CD4-positive, alpha-beta T cell (primary cell): ENCODE results near the gene CCT3. TPM values are rescaled to one million over a fixed set of nuclear protein-coding genes. Genes with fewer than 3 reads are reported as not detected.
"Not testable (repeated sequence)": the region's sequence is repeated elsewhere in the genome, so short reads cannot be mapped to it uniquely, and the experiment has no call there.

Experiments
- ATAC-seq: fragments of 200-7000 bp; cut with Tn5 transposase; one replicate; pipeline ENCODE4 v1.10.0; 2022; ENCODE audit warnings: mild to moderate bottlenecking; ENCODE audit not compliant: poor library complexity
- CTCF ChIA-PET: fragments of 350-600 bp; sonication (Branson Sonifier 250); formaldehyde crosslinking; loops from one replicate; lab custom pipeline; 2021; ENCODE audit warnings: antibody characterized with exemption, inconsistent platforms; lab: Charles Lee
- POLR2A ChIA-PET: fragments of 350-600 bp; sonication (Branson Sonifier 250); formaldehyde crosslinking; loops from one replicate; lab custom pipeline; 2021; ENCODE audit warnings: antibody characterized with exemption, inconsistent platforms; lab: Charles Lee
- DNase-seq, 14 experiments: peaks; one replicate each; pipeline ENCODE4 v3.0.0-alpha.2; 2013 to 2020; ENCODE audit warnings: mixed read lengths in 2 of 14
- H3K27ac ChIP-seq, 2 donors: one replicate each; pipeline versions ENCODE4 v1.5.1 to v1.7.0; 2013; ENCODE audit warnings: low read length in 2 of 2, low read depth in 1 of 2, mild to moderate bottlenecking in 1 of 2
- H3K27me3 ChIP-seq, 2 experiments: 1 replicate in 1 of 2; 2 replicates in 1 of 2; pipeline versions ENCODE4 v1.6.1 to v1.7.0; 2013; ENCODE audit warnings: low read length in 2 of 2, control low read depth in 1 of 2, mild to moderate bottlenecking in 1 of 2, moderate library complexity in 1 of 2; ENCODE audit not compliant: insufficient read depth in 2 of 2, control insufficient read depth in 1 of 2
- H3K36me3 ChIP-seq: one replicate; pipeline ENCODE4 v1.6.1; 2013; ENCODE audit warnings: low read length, control low read depth; ENCODE audit not compliant: insufficient read depth
- H3K4me1 ChIP-seq: one replicate; pipeline ENCODE4 v1.6.1; 2013; ENCODE audit warnings: low read length, control low read depth; ENCODE audit not compliant: insufficient read depth
- H3K4me3 ChIP-seq: one replicate; pipeline ENCODE4 v1.5.1; 2013; ENCODE audit warnings: mild to moderate bottlenecking, low read length, moderate library complexity
- H3K9me3 ChIP-seq, 2 experiments: 1 replicate in 1 of 2; 2 replicates in 1 of 2; pipeline versions ENCODE4 v1.6.1 to v1.7.0; 2013; ENCODE audit warnings: low read length in 2 of 2, mild to moderate bottlenecking in 2 of 2, control low read depth in 1 of 2, moderate library complexity in 1 of 2; ENCODE audit not compliant: control insufficient read depth in 1 of 2, insufficient read depth in 1 of 2
- H3K27ac Mint-ChIP-seq: one replicate; pipeline ENCODE4 v1.8.0; 2020; ENCODE audit warnings: mixed read lengths
- H3K27me3 Mint-ChIP-seq: one replicate; pipeline ENCODE4 v1.8.0; 2021; ENCODE audit warnings: mixed read lengths
- H3K36me3 Mint-ChIP-seq: one replicate; pipeline ENCODE4 v1.8.0; 2021; ENCODE audit warnings: low read depth, mixed read lengths
- H3K4me1 Mint-ChIP-seq: one replicate; pipeline ENCODE4 v1.8.0; 2021; ENCODE audit warnings: low read depth, mixed read lengths
- H3K4me3 Mint-ChIP-seq: one replicate; pipeline ENCODE4 v1.8.0; 2020; ENCODE audit warnings: mild to moderate bottlenecking, mixed read lengths
- H3K9me3 Mint-ChIP-seq: one replicate; pipeline ENCODE4 v1.8.0; 2020; ENCODE audit warnings: mixed read lengths
- CTCF ChIP-seq: fragments of 200-600 bp; IDR thresholded peaks from one replicate; pipeline ENCODE4 v1.8.0; 2022; ENCODE audit warnings: antibody characterized with exemption, mild to moderate bottlenecking
- intact Hi-C, 2 experiments: fragments of 100-400 bp; cut with DNase I in 1 of 2; cut with micrococcal nuclease in 1 of 2; formaldehyde crosslinking; loops; one replicate each; pipeline versions ENCODE4 v1.15.1 to v1.9.0; 2023 to 2025; cut with DNase I, micrococcal nuclease
- total RNA-seq, 174 experiments: library from RNA in 2 of 174; stranded (reverse) in 2 of 174; gene quantifications; one replicate each; pipeline ENCODE4 v1.2.3 and lab custom pipeline; 2021 to 2026

Gene CCT3
- total RNA-seq, 2 experiments from 2014 or later = 49.6 to 50.2 TPM

- Histone ChIP-seq H3K4me3 (no peak overlapping the region), H3K27ac (no peak overlapping the region), H3K27me3 (no peaks in the 10 kb centered on the region), H3K4me1 (peaks cover 23% of the 10 kb centered on the region), H3K9me3 (no peaks in the 10 kb centered on the region), H3K36me3 (peaks cover 43% of the 10 kb centered on the region)
- Mint-ChIP-seq H3K27ac (peak overlapping the region; percentile 31), H3K36me3 (peaks cover 59% of the 10 kb centered on the region), H3K4me3 (peak overlapping the region; percentile 87), H3K9me3 (no peaks in the 10 kb centered on the region), H3K4me1 (peaks cover 41% of the 10 kb centered on the region), H3K27me3 (no peaks in the 10 kb centered on the region)
- DNase-seq (peak in 2 of 14 experiments; percentile 14 to 21), ATAC-seq (no peak)
- CTCF ChIA-PET = no interaction called here
- TF ChIP-seq CTCF = no peak
- POLR2A ChIA-PET = no interaction called here
- intact Hi-C loops = loop anchor here in 1 of 2 experiments (5.0 kb wide), 2 partner anchors 124 to 144 kb away; partner anchors contain the start of genes PMF1 and SLC25A44
Observed at GRCh38 chr1:156336242-156336641, 1.9 kb downstream of the CCT3 start.

GRCh38 chr1:156323179-156323578, 14.9 kb downstream of the CCT3 start:
- H3K4me3 ChIP-seq, H3K9me3 ChIP-seq, H3K27ac Mint-ChIP-seq, H3K27me3 Mint-ChIP-seq, DNase-seq, H3K27me3 ChIP-seq, H3K4me1 ChIP-seq, H3K4me3 Mint-ChIP-seq, intact Hi-C loops, H3K9me3 Mint-ChIP-seq, CTCF ChIA-PET, ATAC-seq, POLR2A ChIA-PET, H3K4me1 Mint-ChIP-seq, H3K27ac ChIP-seq: not testable (repeated sequence)
- H3K36me3 ChIP-seq = peaks cover 60% of the 10 kb centered on the region
- peaks cover 74% of the 10 kb centered on the region for H3K36me3 Mint-ChIP-seq

- Histone ChIP-seq H3K27ac (no peak overlapping the region), H3K4me1 (no peaks in the 10 kb centered on the region), H3K4me3 (no peak overlapping the region), H3K9me3 (no peaks in the 10 kb centered on the region), H3K36me3 (peaks cover 84% of the 10 kb centered on the region), H3K27me3 (no peaks in the 10 kb centered on the region)
- TF ChIP-seq CTCF = no peak
- H3K9me3 Mint-ChIP-seq = no peaks in the 10 kb centered on the region
- no peak for ATAC-seq
- peaks cover 90% of the 10 kb centered on the region for H3K36me3 Mint-ChIP-seq
- intact Hi-C loops = no loop called here
- CTCF ChIA-PET = interaction anchor here (0.6 kb wide), 1 partner anchor 21 kb away, joined by 3 read pairs; no protein-coding TSS in a partner anchor
- no peak overlapping the region for H3K27ac Mint-ChIP-seq
- POLR2A ChIA-PET = interaction anchor here (0.6 kb wide), 1 partner anchor 38 kb away, joined by 3 read pairs; the partner anchor contains the start of gene SMG5
- H3K4me3 Mint-ChIP-seq = no peak overlapping the region
- DNase-seq = no peak
- no peaks in the 10 kb centered on the region for H3K4me1 Mint-ChIP-seq
- H3K27me3 Mint-ChIP-seq = no peaks in the 10 kb centered on the region
Observed at GRCh38 chr1:156320560-156320959, 17.5 kb downstream of the CCT3 start.

GRCh38 chr1:156319664-156320063, 18.4 kb downstream of the CCT3 start:
- no peaks in the 10 kb centered on the region for H3K27me3 Mint-ChIP-seq

More at GRCh38 chr1:156319664-156320063, 18.4 kb downstream of the CCT3 start:
- H3K4me1 ChIP-seq = no peaks in the 10 kb centered on the region
- intact Hi-C loops = loop anchor here (1.0 to 5.0 kb wide), 3 partner anchors 173 to 227 kb away; no protein-coding TSS in a partner anchor
- Mint-ChIP-seq H3K27ac (no peak overlapping the region), H3K4me1 (no peaks in the 10 kb centered on the region), H3K36me3 (peaks cover 89% of the 10 kb centered on the region), H3K9me3 (no peaks in the 10 kb centered on the region), H3K4me3 (no peak overlapping the region)
- peaks cover 85% of the 10 kb centered on the region for H3K36me3 ChIP-seq
- CTCF ChIA-PET = interaction anchor here (1.0 to 1.1 kb wide), 2 partner anchors 14 to 95 kb away, joined by 3 read pairs; no protein-coding TSS in a partner anchor
- DNase-seq (peak in 4 of 14 experiments; percentile 25 to 52 (median 39)), ATAC-seq (no peak)
- peak; percentile 56 for TF ChIP-seq CTCF
- H3K27me3 ChIP-seq = no peaks in the 10 kb centered on the region
- no peak overlapping the region for H3K27ac ChIP-seq
- H3K4me3 ChIP-seq = no peak overlapping the region
- POLR2A ChIA-PET = interaction anchor here (1.1 kb wide), 1 partner anchor 37 kb away, joined by 3 read pairs; the partner anchor contains the start of gene SMG5
- no peaks in the 10 kb centered on the region for H3K9me3 ChIP-seq
